ENCODE measurements around the gene KARS1.

Gene KARS1

GRCh38 chr16:75647492-75648264 is at the start of gene KARS1, which contains the start of gene TERF2IP:
Gene KARS1, minus strand, starts transcription at chr16:75647665. Its CDS starts 26 bp downstream, at chr16:75647639.
Gene TERF2IP, plus strand, starts transcription at chr16:75647773. Its CDS starts 110 bp downstream, at chr16:75647883.
- DNase-seq, result peak; percentile 95

DNA sequence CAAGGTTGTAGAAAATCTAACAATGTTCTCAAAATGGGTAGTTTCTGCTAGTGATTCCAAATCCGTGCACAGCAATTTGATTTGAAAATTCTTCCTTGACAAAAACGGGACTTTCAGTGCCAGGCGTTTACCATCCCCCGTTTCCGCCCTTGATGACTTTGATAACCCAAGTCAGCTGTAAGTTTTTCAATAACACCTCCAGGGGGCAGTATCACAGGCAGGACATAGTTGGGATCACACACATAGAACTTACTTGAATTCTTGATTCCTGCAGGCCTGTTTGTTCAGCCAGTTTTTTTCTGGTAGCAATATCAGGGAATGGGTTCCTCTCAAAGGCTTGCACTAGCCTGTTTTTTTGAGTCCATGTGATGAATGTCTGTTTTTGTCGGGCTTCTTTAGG is 48.2 kb upstream of the KARS1 start:
- no peak for DNase-seq

DNA sequence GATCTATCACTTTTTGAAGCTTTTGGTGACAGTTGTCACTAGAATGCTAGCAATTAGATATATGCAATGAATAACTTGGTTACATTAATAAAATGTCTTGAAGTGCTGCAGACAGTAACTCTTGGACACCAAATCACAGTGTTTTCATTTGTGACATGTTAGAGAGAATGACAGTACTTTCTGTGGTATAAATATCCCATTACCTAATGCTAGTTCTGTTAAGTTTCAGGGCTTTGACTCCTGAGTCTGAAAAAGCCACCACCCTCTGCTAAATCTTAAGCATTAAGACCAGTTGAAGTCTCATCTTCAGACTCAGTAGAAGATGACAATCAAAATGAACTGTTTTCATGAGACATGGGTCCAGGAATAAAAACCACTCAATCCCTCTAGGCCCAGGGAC is 39.9 kb upstream of the KARS1 start:
- no peak for DNase-seq

- no peak for DNase-seq
Observed at GRCh38 chr16:75682308-75682707, 34.8 kb upstream of the KARS1 start.

DNA sequence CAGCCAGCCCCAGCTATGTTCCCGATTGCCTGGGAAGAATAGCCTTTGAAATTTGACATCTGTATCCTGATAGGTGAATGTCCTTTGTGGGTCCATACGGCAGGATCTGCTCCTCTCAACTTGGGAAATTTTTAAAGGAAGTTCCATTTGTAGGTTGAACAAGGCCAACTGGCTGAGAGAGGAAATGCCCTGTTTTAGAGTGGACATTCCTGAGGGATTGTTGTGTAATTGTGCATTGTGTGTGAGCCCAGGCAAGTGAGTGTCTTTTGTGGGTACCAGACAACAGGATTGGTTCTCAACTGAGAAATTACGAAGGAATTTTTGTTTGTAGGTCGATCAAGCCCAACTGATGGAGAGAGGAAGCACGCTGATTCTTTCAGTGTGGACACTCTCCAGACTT is 31.9 kb upstream of the KARS1 start:
- no peak for DNase-seq

GRCh38 chr16:75676909-75677308 is 29.4 kb upstream of the KARS1 start, which contains the start of gene CPHXL2:
Gene CPHXL2, minus strand, starts transcription at chr16:75677009. Its CDS starts 10 bp downstream, at chr16:75676999.
- DNase-seq, result no peak

DNA sequence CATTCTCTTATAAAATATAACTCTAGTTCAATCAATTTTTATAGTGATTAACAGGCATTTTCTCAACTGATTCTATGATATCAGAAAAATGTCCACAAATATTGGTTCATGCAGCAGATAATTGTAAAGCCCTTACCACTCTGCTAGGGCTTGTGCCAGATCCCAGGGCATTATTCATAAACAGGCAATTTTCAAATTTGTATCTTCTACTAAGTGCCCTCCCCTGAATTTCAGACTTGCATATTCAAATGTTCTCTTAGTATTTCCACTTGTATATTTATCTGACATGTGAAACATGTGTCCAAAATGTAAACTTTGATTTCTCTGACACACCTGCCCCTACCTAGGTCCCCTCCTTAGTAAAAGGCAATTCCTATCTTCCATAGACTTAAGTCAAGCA is 20.0 kb upstream of the KARS1 start:
- DNase-seq, result no peak

DNA sequence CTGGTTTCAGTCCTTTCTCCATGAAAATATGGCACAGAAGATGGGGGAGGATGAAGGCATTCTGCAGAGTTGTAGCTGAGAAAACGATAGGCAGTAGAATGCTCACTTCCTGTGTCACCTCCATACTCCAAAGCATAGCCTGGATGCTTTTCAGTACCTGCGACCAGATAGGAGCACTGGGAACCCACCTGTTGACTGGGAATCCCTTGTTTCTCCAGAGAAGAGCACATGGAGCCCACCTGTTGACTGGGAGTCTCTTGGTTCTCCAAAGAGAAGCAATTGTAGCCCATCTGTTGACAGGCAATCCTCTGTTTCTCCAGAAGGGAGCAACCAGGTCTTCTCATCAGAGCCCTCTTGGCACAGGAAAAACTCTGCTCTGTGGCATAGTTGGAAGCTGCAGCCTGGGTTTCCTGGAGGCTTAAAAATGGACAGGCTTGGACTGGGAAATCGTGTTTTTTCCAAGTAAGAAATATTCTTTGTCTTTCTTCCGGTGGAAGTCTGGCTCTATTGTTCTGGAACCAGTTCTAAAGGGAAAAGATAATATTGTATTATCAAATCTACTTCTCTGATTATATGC is 13.3 kb upstream of the KARS1 start:
- no peak for DNase-seq

DNA sequence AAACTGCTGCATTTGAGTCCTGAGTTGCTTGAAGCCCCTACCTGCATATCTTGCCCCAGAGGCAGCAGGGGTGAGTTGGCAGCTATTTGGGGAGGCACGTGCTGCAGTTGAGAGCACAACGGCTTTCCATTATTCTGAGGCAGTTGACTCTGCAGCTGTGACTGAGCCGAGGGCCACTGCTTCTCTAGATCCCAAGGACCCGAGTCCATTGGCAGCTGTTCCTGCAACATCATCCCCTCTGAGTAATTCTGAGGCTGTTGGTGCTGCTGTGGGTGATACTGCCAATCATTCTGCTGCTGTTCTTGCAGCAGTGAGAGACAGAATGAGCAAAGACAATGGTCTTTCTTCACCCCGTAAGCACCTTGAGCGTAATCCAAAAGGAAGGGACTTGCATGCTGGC is 12.9 kb upstream of the KARS1 start:
- DNase-seq, result no peak

DNA sequence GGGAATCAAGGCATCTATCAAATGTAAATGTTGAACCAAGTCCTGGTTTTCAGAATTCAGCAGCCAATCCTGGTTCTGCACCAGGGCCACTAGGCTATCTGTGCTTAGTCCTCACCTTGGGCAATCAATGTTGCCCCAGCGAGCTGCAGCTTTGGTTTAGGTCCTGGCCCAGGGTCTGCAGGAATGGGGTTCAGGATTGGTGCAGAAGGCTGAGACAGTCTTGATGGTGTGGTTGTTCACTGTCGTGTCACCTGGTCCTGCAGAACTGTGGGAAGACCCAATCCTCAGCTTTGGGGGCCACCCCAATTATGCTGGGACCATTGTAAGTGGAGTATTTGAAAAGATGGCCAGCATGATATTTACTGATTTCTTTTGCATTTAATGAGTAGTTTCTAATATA is 10.7 kb upstream of the KARS1 start:
- no peak for DNase-seq

- no peak for DNase-seq
Observed at GRCh38 chr16:75653922-75654321, 6.5 kb upstream of the KARS1 start.

DNA sequence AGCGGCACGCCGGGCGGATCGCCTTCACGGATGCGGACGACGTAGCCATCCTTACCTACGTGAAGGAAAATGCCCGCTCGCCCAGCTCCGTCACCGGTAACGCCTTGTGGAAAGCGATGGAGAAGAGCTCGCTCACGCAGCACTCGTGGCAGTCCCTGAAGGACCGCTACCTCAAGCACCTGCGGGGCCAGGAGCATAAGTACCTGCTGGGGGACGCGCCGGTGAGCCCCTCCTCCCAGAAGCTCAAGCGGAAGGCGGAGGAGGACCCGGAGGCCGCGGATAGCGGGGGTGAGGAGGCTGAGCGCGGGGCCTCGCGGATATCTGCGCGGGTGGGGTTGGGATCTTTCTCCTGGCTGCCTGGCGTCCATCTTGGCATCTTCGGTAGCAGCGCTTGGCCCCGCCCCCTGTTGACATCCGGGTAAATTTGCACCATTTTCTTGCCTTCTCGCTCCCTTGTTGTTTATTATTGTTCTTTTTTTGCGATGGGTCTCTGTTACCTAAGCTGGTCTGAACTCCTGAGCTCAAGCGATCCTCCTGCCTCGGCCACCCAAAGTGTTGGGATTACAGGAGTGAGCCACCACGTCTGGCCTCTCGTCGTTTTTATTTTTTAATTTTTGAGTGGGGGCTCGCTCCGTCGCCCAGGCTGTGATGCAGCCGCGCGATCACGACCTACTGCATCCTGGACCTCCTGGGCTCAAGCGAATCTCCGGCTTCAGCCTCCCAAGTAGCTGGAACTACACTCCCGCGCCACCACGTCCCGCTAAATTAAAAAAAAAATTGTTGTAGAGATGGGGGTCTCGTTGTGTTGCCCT is 1.0 kb upstream of the KARS1 start:
- peak; percentile 88 for DNase-seq

- no peak for DNase-seq
Observed at GRCh38 chr16:75647112-75647491, 363 bp downstream of the KARS1 start.

DNA sequence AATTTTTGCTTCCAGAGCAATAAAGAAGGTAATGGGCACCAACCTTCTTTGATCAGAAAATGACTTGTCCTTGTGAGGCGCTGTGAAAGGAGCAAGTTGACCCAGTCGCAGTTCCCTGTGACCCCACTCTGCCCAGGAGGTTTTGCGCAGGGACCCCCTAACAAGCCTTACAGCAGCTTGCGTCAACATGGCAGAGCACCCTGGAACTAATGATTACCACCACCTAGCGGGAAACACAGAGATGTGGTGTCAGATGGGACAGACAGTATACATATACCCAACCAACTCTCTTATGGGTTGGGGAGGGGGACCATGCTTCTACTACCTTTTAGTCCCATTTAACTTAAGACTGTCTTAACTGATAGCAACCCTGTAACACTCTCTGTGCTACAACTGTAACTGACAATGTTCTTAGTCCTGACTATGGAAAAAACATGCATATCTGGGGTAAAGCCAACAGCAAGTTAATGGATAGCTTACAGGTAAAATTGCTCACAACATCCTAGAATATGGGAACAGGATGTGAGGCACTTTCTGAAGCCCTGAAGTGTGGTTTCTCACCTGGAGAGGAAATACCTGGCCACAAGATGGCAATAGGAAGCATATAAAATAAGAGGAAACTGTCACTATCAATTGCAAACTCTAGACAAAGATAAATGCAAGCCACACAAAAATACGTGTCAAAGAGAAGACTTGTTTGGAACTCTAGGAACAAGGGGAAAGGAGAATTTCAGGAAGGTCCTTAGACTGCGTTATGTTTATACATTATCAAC is 3.0 kb downstream of the KARS1 start:
- DNase-seq, result no peak

GRCh38 chr16:75640598-75640997 is 6.9 kb downstream of the KARS1 start:
- DNase-seq, result no peak

DNA sequence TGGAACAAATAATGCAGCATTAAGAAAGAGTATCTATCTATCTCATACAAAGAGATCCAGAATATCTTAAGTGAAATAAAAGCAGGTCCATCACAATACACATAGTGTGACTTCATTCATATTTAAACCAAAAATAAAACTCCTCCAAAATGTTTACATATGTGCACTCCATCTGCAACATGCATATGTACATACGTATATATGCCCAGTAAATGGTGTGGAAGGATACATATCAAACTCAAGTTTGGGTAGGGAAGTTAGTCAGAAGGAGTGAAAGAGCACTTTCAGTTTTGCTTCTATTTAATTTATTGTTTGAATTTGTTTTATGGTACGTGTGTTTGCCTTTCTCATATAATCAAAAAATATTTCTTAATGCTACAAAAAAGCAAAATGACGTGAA is 12.4 kb downstream of the KARS1 start:
- no peak for DNase-seq

- DNase-seq, result no peak
Observed at GRCh38 chr16:75632857-75633256, 14.6 kb downstream of the KARS1 start.

DNA sequence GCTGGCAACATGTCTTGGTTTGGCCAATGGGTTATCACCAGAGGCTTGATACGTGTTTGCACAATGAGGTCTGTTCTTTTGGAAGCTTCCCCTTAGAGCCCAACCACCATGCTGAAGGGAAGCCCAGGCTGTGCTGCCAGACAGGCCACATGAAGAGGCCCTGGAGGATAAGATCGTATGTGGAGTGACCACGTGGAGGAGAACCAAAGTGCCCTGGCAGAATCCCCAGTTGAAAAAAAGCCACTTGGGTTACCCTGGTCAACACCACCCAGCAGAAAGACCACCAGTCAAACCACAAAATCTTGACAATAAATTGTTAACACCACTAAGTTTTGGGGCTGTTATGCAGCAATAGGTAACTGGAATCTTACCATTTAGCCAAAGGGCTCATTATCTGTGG is 17.4 kb downstream of the KARS1 start:
- DNase-seq, result no peak

- DNase-seq, result no peak
Observed at GRCh38 chr16:75629132-75629531, 18.3 kb downstream of the KARS1 start.

- no peak for DNase-seq
Observed at GRCh38 chr16:75628351-75628750, 19.1 kb downstream of the KARS1 start.

DNA sequence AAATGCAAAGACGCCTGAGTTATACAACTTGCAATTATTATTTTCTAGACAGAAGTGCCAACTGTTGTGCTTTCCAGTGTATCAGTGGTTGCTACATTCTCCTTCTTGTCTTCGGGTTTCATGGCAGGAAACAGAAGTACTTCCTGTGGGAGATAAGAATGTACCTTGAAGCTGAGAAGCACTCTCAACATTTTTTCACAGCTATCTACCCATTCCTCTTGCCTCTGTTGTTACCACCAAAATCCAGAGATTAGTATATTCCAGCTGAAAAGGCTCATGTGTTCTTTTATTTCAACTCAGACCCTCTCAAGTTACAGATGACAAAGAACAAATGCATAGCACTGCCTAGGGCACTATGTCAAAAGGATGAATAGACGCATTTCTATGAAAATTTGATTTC is 19.6 kb downstream of the KARS1 start:
- no peak for DNase-seq

DNA sequence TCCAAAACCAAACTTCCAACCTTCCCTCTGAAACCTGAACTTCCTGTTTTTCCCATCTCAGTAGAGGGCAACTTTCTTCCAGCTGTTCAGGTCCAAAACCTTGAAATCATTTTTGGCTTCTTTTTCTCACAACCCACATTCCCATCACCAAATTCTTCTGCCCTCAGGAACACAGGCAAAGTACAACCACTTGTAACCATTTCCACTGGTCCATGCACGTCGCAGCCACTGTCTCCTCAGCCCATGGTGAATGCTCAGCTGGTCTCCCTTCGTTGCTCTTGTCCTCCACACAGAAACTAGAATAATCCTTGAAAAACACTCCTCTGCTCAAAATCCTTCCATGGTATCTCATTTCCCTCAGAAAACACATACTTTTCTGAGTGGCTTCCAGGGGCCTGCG is 20.7 kb downstream of the KARS1 start:
- no peak for DNase-seq

GRCh38 chr16:75624921-75625334 is 22.5 kb downstream of the KARS1 start:
- no peak for DNase-seq

Measured in activated T-cell treated with anti-CD3 and anti-CD28 coated beads, Interleukin-2, amount 50 U/mL, for 1 hour (primary cell).